GM21528 (cell line): ENCODE data around the gene CCDC39.
A peak's percentile ranks its signal among the peaks of the same experiment; 100 is the strongest.
"Not testable (repeated sequence)": the region's sequence is repeated elsewhere in the genome, so short reads cannot be mapped to it uniquely, and the experiment has no call there.

Experiments used
- ATAC-seq: cut with Tn5 transposase; IDR thresholded peaks from one replicate; pipeline ENCODE4 v1.9.1; 2021; ENCODE audit warnings: mild to moderate bottlenecking, moderate library complexity; ENCODE audit not compliant: unreplicated experiment, low FRiP score

CCDC39 gene

DNA sequence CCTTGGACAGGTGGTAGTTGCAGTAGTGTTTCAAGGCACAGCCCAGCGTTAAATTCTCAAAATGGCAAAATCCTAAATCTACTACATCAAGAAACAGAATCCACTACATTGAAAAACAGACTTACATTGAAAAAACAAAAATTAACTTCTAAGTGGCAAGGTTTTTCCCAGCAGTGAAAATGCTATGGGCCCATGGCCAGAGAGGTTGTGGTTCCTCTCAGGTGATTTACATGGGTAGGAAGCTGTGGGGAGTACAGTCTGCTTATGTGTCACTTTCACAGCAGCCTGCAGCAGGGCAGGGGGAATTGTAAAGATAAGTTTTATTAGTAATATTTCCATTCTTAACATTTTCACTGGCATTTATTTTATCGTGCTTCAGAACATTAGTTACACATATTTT is 52.4 kb downstream of the CCDC39 start:
- peak; percentile 97 for ATAC-seq

DNA sequence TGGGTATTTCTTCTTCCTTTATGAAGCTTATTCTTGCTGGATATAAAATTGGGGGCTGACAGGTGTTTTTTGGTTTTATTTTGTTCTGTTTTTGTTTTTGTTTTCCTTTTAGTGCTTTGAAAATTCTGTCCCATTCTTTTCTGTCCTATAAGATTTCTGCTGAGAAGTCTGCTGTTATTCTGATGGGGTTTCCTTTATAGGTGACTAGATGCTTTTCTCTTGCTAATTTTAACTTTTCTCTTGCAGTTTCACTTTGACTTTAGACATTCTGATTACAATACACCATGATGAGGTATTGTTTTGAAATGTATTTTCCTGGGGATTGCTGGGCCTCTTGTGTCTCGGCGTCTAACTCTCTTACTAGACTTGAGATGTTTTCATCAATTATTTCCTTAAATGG is 54.6 kb downstream of the CCDC39 start:
- no peak for ATAC-seq

DNA sequence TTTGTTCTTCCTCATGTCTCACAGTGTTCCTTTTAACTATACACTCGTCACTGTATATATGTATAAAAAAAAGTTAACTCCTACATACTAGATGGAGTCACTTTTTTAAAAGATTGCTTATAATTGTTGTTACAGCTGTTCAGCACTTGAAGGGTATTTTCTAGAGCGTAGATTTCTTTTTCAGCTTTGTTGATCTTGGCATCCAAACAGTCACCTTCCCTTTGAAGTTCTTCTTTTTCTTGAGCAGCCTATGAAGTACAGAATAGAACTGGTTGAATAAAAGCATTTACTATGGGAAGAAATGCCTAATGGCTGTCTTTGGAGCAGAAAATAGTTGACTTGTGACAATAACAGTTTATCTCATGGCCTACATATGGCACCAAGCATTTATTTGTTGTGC is 59.6 kb downstream of the CCDC39 start:
- no peak for ATAC-seq

DNA sequence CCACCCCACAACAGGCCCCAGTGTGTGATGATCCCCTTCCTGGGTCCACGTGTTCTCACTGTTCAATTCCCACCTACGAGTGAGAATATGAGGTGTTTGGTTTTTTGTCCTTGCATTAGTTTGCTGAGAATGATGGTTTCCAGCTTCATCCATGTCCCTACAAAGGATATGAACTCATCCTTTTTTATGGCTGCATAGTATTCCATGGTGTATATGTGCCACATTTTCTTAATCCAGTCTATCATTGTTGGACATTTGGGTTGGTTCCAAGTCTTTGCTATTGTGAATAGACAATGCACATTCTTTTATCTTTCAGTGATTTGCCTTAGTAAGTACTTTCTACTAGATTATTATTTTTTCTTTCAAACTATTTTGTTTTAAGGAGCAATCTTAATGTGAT is 60.7 kb downstream of the CCDC39 start:
- not testable (repeated sequence) for ATAC-seq

DNA sequence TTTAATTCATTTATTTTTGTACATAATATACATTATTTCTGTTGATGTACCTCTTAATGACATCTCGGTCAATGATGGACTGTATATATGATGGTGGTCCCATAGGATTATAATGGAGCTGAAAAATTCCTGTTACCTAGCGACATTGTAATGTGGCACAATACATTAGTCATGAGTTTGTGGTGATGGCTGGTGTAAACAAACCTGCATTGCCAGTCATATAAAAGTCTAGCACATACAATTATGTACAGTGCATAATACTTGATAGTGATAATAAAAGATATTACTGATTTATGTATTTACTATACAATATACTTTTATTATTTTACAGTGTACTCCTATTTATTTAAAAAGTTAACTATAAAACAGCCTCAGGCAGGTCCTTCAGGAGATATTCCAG is 62.2 kb downstream of the CCDC39 start:
- ATAC-seq, result no peak

DNA sequence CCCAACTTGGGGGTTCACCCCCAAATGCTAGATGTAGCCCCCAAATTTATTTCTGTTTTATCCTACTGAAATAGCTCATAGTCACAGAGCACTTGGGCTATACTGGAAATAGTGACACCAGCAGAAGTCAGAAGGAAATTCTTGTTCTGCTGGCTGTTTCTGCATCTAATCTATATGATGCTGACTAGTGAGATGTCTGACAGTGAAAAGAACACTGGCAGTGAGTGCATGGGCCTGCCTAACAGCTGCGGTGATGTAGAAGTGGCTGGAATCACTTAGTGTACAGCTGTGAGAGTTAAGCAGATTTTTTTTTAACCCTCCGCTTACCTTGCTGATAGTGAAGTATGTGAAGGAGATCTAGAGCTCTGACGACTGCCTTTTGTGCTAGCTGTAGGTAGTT is 63.3 kb downstream of the CCDC39 start:
- no peak for ATAC-seq

DNA sequence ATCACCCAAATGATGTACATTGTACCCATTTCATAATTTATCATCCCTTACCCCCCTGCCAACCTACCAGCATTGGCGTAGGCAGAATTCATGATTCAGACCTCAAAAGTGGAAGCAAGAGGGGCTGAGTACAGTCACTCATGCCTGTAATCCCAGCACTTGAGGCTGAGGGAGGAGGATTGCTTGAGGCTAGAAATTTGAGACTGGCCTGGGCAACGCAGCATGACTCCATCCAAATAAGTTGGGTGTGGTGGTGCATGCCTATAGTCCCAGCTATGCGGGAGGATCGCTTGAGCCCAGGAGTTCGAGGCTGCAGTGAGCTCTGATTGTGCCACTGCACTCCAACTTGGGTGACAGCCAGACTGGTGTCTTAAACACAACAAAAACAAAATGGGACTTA is 66.9 kb downstream of the CCDC39 start:
- ATAC-seq, result no peak

DNA sequence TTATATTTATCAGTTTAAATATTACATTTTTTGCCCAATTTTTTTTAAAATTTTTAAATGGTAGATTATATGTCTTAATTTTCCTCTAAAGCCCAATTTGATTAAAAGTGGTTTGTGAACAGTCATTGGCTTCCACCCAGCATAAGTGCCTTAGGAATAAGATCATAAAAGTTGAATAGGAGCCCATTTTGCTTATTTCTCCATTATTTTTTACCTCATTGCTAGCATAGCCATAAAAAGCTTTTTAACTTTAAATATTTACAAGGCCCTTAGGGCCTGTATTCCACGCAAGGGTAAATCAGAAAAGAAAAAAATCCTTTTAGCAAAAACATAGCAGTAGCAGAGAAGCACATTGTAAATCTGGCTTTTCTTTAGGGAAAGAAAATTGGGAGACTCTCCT is 68.3 kb downstream of the CCDC39 start:
- ATAC-seq, result no peak

DNA sequence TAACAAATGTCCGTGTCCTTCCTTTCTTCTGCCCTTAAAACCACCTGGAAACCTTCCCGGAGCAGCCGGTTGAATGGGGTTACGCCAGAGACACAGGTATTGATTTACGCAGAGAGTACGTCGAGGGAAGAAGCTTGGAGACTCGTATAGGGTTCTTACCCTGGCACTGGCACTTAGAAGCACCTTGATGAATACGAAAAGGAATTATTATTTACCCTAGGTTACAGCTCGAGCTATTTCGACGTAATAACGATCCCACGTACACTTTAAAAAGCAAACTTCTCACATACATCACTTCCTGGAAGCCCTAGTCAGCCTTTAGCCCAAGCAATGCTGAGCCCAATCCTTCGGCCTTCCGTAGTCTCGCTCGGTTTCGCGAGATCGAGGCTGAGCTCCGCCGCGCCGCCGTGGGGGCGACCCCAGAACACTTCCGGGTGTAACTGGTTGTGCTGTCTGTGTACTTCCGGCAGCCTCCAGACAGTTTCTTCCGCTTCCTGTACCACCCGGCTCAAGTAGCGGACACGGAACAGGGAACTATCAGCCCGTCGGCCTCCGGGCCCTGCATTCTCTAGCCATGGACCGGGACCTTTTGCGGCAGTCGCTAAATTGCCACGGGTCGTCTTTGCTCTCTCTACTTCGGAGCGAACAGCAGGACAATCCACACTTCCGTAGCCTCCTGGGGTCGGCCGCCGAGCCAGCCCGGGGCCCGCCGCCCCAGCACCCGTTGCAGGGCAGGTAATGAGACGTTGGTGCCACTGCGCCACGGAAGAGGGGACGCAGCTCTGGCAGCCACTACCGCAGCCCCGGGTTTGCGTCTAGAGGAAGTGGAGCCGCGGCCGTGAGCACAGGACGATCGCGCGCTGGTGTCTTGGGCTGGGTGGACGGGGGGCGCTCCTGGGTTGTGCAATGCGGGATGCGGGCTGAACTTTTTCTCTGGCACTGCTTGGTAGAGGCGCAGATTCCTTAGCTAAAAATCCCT is 77.3 kb downstream of the CCDC39 start, which contains the start of gene TTC14:
TTC14 (plus strand) TSS at position 476 of the 979 bp plus-strand sequence; CDS start at position 575, 99 bp downstream.
- peak; percentile 99 for ATAC-seq

DNA sequence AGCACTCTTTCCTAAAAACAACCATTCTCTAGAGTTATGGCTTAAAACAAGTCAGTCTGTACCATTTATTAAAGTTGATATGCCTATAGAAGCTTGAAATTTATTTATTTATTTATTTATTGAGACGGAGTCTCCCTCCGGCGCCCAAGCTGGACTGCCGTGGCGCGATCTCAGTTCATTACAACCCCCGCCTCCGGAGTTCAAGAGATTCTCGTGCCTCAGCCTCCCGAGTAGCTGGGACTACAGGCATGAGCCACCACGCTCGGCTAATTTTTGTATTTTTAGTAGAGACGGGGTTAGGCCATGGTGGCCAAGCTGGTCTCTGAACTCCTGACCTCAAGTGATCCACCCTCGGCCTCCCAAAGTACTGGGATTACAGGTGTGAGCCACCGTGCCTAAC is 78.8 kb downstream of the CCDC39 start:
- no peak for ATAC-seq

DNA sequence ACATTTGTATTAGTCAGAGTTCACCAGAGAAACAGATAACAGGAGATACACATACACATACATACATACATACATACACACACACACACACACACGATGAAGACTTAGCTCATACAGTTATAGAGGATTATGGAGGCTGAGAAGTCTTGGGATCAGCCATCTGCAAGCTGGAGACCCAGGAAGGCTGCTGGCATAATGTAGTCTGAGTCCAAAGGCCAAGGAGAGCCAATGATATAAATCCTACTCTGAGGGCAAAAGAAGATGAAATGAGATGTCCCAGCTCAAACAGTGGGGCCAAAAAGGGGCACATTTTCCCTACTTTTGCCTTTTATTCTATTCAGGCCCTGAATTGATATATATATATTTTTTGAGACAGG is 83.7 kb downstream of the CCDC39 start:
- no peak for ATAC-seq

DNA sequence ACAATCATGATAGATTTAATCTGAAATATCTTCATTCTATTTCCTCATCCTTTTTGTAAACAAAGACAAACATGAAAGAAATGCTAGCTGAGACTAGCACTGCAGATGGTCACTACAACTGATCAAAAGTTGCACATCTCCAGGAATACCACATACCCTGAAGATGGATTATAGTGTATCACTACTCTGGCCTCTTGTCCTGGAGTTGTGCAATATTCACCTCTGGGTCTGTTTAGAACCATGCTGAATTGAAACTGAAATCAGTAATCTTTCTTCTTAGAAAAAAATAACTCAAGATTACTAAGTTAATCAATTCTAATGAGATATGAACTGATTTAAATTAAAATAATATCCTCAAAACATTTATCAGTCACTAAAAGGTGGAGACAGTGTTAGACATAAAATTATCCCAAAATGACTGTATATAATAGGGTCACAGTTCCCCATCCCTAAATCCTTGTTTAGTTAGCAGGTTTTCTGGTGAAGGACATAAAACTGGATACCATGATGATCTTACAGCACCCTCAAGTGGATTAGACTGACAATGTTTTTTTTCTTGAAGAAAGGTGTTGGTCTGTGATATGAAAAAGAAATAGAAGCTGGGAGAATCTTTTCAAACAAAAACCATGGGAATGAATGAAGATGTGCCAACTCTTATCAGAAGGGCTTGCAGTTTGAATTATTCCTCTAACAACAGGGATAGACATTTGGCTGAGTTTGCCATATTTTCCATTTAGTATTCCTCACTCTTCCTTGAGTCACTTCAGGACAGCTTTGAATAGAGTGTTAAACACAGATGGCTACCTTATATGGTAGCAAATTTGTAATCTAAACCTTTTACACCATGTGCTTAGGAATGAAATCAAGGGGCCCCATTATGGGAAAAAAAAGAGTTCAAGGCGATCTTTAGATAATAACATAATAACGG is 84.4 kb downstream of the CCDC39 start:
- peak; percentile 59 for ATAC-seq

DNA sequence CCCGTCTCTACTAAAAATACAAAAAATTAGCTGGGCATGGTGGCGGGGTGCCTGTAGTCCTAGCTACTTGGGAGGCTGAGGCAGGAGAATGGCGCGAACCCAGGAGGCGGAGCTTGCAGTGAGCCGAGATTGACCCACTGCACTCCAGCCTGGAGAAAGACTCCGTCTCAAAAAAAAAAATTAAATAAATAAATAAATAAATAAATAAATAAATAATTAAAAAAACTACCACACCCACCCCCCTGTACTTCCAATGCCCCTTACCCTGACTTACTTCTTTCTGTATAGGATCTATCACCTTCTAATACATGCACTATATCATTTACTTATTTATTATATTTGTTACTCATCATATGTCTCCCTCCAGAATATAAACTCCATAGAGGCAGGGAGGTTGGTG is 85.7 kb downstream of the CCDC39 start:
- not testable (repeated sequence) for ATAC-seq

DNA sequence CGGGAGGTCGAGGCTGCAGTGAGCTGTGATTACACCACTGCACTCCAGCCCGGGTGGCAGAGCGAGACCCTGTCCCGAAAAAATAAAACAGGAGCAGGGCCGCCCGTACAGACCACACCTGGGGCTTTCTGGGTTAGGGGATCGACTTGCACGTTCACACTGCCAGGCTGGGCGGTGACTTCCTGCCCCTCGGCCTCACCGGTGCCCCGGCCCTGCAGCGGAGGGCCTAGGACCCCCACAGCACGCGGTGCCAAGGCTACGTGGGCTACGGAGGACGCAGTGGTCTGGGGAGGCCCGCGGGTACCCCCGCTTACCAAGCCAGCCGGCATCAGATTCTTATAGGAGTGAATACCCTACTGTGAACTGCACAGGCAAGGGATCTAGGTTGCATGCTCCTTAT is 88.9 kb downstream of the CCDC39 start:
- ATAC-seq, result no peak

DNA sequence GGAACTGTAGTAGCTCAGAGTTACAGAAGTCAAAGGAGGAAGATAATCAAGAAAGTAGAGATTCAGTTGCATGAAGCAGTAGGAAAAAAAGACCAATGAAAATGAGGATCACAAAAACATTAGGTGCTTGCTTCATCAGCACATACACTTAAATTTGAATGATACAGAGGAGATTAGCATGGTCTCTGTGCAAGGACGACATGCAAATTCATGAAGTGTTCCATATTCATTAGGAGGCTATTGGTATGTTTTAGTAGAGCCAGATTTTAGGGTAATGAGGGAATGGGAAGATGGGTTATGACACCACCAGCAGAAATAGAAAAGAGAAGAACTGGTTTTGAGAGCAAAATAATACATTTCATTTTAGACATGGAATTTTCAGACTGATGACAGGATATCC is 98.4 kb downstream of the CCDC39 start:
- no peak for ATAC-seq

DNA sequence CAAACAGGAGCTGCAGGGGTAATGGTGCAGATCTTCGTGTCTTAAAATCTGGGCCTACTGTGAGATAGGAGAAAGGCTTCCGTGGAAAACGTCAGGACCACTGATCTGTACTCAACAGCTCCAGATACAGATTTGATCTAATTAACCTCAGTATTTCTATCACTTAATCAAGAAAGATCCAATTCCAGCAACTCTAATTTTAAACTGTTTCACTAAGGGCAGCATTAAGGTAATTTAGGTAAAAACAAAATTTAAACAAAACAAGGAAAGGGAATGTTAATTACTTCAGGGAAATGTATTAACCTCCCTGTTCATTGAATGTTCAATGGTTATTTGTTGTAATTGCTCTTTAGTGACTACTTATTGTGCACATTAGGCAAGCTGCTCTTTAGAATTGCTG is 103.7 kb downstream of the CCDC39 start:
- ATAC-seq, result no peak

DNA sequence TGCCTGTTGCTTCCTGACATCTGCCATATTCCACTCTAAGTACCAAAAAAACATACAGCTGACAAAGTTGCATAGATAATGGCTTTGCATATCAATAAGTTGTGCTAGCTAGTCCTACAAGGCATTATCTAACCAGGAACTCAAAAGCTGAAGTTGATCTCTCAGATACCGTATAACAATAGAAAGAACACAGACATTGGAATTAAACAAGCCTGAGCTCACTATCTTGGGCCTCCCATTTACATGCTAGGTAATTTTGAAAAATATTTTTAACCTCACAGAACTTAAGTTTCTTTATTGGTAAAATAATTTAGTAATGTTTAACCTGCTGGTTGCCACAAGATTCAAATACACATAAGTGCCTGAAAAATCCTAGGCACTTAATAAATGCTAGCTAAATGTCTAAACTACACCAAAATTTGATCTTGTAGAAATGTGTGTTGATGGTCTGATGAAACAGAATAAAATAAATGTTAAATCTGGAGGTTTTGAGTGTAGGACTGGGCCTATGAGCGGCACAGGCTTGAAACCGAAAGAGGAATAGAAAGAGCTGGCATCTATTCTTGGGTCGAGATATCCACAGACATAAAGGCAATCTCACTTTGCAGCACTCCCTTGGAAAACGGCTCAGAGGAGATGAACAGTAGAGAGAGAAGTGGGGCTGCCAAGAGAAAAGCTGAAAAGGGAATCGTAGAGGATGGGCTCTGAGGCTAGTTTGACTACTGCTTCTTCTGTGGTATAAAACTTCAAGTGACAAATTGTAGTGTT is 107.3 kb downstream of the CCDC39 start:
- peak; percentile 91 for ATAC-seq

DNA sequence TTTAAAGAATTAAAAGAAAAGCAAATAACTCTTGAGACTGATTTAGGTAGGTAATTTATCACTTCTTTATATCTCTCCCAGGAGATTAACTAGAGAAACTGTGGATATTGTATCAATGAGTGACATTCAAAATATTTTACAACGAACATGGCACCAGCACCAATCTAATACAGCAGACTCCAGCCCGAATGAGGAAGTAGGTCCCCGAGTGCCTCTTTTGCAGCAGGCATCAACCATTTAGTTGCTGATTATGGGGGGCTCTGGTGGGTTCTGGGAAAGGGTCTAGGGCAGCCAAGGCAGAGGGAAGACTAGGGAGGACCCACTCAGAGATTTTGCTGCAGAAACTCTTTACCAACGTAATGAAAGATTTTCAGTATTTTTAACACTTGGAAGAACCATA is 109.1 kb downstream of the CCDC39 start:
- no peak for ATAC-seq

DNA sequence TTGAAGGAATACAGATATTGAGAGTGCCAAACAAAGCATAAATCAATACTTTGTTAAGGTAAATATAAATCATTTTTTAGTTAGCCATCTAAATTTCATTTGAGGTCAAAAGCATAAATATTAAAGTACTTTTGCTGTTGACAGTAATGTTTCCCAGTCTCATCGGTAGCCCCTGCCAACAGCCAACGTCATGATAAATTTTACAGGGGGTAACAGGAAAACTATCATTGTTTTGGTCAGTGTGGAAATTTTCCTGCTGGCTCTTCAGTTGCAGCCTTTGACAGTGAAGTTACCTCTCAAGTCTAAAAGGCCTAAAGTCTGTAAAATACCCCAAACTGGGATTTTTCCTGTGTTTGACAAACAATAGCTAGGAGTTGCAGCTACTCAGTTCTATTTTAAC is 114.6 kb downstream of the CCDC39 start:
- ATAC-seq, result no peak
